Right kidney (tissue), 1 donor: ENCODE results near the gene RTP3.
"Not testable (repeated sequence)": the region's sequence is repeated elsewhere in the genome, so short reads cannot be mapped to it uniquely, and the experiment has no call there.

Source experiments
- DNase-seq: peaks from one replicate; pipeline ENCODE4 v3.0.0-alpha.2; 2016

The RTP3 gene

GRCh38 chr3:46548611-46549010 is 50.8 kb downstream of the RTP3 start:
- not testable (repeated sequence) for DNase-seq

GRCh38 chr3:46549408-46549904 is 51.7 kb downstream of the RTP3 start:
- DNase-seq, result no peak

- DNase-seq, result no peak
Measured at GRCh38 chr3:46549989-46550388, 52.2 kb downstream of the RTP3 start.
